GM12875 (cell line): ENCODE results near the gene PDE2A.

Experiments
- H3K4me3 ChIP-seq: one replicate; pipeline ENCODE4 v1.5.1; 2011; ENCODE audit warnings: low read depth, low read length, control low read depth
- TF ChIP-seq, protein P1 (sequence below): IDR thresholded peaks from 2 replicates; pipeline ENCODE4 v1.5.1; 2011; ENCODE audit warnings: low read depth, mild to moderate bottlenecking, control low read depth, inconsistent platforms, low read length, moderate library complexity, borderline replicate concordance; ENCODE audit not compliant: insufficient read depth

The PDE2A gene

DNA sequence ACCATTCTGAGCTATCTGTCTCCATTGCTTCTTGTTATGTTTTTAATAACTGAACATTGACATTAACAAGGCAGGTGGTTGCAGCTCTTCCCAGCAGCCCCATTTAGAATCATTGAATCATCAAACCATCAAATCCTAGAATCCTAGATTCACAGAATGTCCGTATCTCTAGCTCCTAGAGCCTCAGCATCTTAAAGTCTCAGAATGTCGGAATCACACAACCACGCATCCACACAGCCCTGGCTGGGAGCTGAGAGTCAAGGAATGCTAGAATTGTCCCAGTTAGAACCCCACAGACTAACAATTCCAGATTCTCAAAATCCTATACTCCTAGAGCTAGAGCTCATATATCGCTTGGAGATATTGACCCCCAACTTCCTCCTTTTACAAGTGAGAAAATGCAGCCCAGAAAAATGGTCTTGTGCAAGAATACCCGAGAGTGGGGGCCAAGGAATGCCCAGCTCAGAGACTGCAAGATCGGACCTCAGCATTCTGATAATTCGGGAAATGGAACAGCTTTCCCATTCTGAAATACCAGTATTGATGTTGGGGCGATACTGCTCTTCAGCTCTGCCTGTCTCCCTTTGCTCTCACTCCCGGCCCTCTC, 38.8 kb downstream of the PDE2A start:
- TF ChIP-seq, protein P1, sequence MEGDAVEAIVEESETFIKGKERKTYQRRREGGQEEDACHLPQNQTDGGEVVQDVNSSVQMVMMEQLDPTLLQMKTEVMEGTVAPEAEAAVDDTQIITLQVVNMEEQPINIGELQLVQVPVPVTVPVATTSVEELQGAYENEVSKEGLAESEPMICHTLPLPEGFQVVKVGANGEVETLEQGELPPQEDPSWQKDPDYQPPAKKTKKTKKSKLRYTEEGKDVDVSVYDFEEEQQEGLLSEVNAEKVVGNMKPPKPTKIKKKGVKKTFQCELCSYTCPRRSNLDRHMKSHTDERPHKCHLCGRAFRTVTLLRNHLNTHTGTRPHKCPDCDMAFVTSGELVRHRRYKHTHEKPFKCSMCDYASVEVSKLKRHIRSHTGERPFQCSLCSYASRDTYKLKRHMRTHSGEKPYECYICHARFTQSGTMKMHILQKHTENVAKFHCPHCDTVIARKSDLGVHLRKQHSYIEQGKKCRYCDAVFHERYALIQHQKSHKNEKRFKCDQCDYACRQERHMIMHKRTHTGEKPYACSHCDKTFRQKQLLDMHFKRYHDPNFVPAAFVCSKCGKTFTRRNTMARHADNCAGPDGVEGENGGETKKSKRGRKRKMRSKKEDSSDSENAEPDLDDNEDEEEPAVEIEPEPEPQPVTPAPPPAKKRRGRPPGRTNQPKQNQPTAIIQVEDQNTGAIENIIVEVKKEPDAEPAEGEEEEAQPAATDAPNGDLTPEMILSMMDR, result no peak
- no peak overlapping the region for H3K4me3 ChIP-seq

DNA sequence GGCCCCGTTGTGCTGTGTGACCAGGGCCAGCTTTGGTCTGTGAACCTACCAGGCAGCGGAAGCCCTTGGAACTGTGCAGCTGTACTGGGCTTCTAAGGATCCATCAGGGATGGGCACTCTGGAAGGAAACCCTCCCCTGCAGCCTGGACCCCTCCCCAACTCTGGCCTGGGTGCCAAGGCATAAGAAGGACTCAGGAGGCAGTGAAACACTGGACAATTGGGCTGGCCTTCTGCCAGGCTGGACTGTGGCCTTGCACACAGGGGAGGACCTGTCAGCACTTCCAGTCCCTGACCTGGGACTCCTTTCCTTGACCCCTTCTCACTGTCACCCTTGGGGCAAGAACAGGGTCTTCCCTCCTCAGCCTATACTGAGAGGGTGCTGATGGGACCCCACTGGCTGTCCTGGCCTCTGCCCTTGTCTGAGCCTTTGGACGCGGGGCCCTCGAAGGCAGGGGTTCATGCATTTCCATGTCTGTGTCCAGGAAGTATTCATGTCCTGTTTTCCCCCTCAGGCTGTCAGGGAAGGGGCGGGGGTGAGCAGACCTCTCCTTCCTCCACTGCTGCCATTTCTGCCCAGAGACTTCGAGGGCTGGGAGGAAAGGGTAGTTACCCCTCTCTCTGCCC, 39.6 kb downstream of the PDE2A start:
- no peak overlapping the region for H3K4me3 ChIP-seq
- TF ChIP-seq, protein P1, result no peak

DNA sequence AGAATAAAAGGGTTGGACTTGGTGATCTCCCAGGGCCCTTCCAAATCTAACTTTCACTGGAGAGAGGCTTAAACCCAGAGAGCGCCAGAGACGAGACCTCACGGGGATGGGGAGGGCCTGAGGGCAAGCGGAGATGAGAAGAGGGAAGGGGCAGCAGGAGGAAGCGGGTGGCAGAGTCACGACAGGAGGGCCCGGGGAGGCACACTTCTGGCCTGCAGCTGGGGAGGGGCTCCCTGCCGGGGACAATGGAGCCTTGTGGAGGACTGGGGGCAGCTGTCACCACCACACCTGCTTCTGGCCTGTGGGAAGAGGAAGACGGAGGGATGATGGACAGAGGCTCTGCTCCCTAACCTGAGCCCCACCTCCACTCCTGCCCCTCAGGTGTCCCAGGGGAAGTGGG, 40.2 kb downstream of the PDE2A start:
- TF ChIP-seq, protein P1, result no peak
- H3K4me3 ChIP-seq, result no peak overlapping the region

GRCh38 chr11:72633068-72633467, 41.2 kb downstream of the PDE2A start:
- H3K4me3 ChIP-seq, result no peak overlapping the region
- TF ChIP-seq, protein P1, result no peak

- no peak overlapping the region for H3K4me3 ChIP-seq
These were observed 42.2 kb downstream of the PDE2A start for GRCh38 chr11:72631806-72632731.

GRCh38 chr11:72630104-72630852, 43.9 kb downstream of the PDE2A start:
- H3K4me3 ChIP-seq, result no peak overlapping the region
- TF ChIP-seq, protein P1, result no peak

More at GRCh38 chr11:72631806-72632731, 42.2 kb downstream of the PDE2A start:
- TF ChIP-seq, protein P1, result no peak
